Ishikawa (cell line): ENCODE measurements around the gene THADA.

Experiments used
- CEBPB ChIP-seq: IDR thresholded peaks from 2 replicates; pipeline ENCODE4 v1.6.1; 2012
- CREB1 ChIP-seq: IDR thresholded peaks from 2 replicates; pipeline ENCODE4 v1.6.1; 2012; ENCODE audit warnings: low read depth
- EGR1 ChIP-seq: IDR thresholded peaks from 2 replicates; pipeline ENCODE4 v1.6.1; 2012
- EP300 ChIP-seq: IDR thresholded peaks from 2 replicates; pipeline ENCODE4 v1.6.1; 2012; ENCODE audit warnings: borderline replicate concordance
- FOXM1 ChIP-seq: IDR thresholded peaks from 2 replicates; pipeline ENCODE4 v1.6.1; 2012; ENCODE audit warnings: low read depth, borderline replicate concordance
- MAX ChIP-seq: IDR thresholded peaks from 2 replicates; pipeline ENCODE4 v1.6.1; 2012
- NFIC ChIP-seq: IDR thresholded peaks from 2 replicates; pipeline ENCODE4 v1.6.1; 2012
- RAD21 ChIP-seq: IDR thresholded peaks from 2 replicates; pipeline ENCODE4 v1.6.1; 2012; ENCODE audit warnings: low read depth
- REST ChIP-seq: IDR thresholded peaks from 2 replicates; pipeline ENCODE4 v1.6.1; 2012; ENCODE audit warnings: low read depth, mild to moderate bottlenecking
- TAF1 ChIP-seq: IDR thresholded peaks from 2 replicates; pipeline ENCODE4 v1.6.1; 2012; ENCODE audit warnings: low read depth, mild to moderate bottlenecking
- TCF12 ChIP-seq: IDR thresholded peaks from 2 replicates; pipeline ENCODE4 v1.6.1; 2012; ENCODE audit warnings: low read depth
- TEAD4 ChIP-seq: IDR thresholded peaks from 2 replicates; pipeline ENCODE4 v1.6.1; 2012
- YY1 ChIP-seq: IDR thresholded peaks from 2 replicates; pipeline ENCODE4 v1.6.1; 2012; ENCODE audit warnings: low read depth
- ZBTB7A ChIP-seq: IDR thresholded peaks from 2 replicates; pipeline ENCODE4 v1.6.1; 2012; ENCODE audit warnings: low read depth
- TF ChIP-seq, protein P1 (sequence below): IDR thresholded peaks from 2 replicates; pipeline ENCODE4 v1.6.1; 2012

THADA gene

GRCh38 chr2:43311276-43311675, 284.6 kb downstream of the THADA start:
- TF ChIP-seq EP300 (no peak), RAD21 (no peak), CREB1 (no peak), CEBPB (0 out of 2 replicates have a peak, but pooled peaks have one; percentile 36), TEAD4 (0 out of 2 replicates have a peak, but pooled peaks have one; percentile 9), YY1 (no peak), NFIC (peak; percentile 57)

GRCh38 chr2:43309935-43310334, 285.9 kb downstream of the THADA start:
- TF ChIP-seq TAF1: no peak
- no peak for TF ChIP-seq REST
- no peak for TF ChIP-seq CREB1
- no peak for TF ChIP-seq MAX
- TF ChIP-seq EP300: no peak
- TF ChIP-seq NFIC: no peak
- no peak for TF ChIP-seq YY1
- TF ChIP-seq EGR1: no peak
- TF ChIP-seq ZBTB7A: no peak
- no peak for TF ChIP-seq TCF12
- TF ChIP-seq, protein P1, sequence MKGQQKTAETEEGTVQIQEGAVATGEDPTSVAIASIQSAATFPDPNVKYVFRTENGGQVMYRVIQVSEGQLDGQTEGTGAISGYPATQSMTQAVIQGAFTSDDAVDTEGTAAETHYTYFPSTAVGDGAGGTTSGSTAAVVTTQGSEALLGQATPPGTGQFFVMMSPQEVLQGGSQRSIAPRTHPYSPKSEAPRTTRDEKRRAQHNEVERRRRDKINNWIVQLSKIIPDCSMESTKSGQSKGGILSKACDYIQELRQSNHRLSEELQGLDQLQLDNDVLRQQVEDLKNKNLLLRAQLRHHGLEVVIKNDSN: no peak
- no peak for TF ChIP-seq FOXM1

GRCh38 chr2:43307973-43308372, 287.9 kb downstream of the THADA start:
- TF ChIP-seq TCF12: no peak
- TF ChIP-seq MAX: no peak
- no peak for TF ChIP-seq CEBPB
- TF ChIP-seq EGR1: no peak
- TF ChIP-seq CREB1: no peak

GRCh38 chr2:43307046-43307445, 288.8 kb downstream of the THADA start:
- TF ChIP-seq EGR1 (no peak), NFIC (no peak), MAX (no peak), REST (no peak), EP300 (no peak), YY1 (no peak), RAD21 (no peak), TCF12 (no peak), ZBTB7A (no peak), CEBPB (no peak), TEAD4 (no peak), TAF1 (no peak), FOXM1 (no peak), CREB1 (no peak)
- TF ChIP-seq, protein P1: no peak

- no peak for TF ChIP-seq EGR1
- no peak for TF ChIP-seq TEAD4
- no peak for TF ChIP-seq ZBTB7A
- no peak for TF ChIP-seq CEBPB
- no peak for TF ChIP-seq YY1
- TF ChIP-seq EP300: no peak
Measured at GRCh38 chr2:43306197-43306596, 289.6 kb downstream of the THADA start.

GRCh38 chr2:43305517-43305916, 290.3 kb downstream of the THADA start:
- TF ChIP-seq, protein P1: no peak
- TF ChIP-seq CREB1: no peak
- no peak for TF ChIP-seq MAX
- TF ChIP-seq RAD21: no peak
- no peak for TF ChIP-seq YY1
- TF ChIP-seq TEAD4: no peak
- TF ChIP-seq TCF12: no peak
- no peak for TF ChIP-seq ZBTB7A
- TF ChIP-seq EP300: no peak
- no peak for TF ChIP-seq FOXM1
- TF ChIP-seq REST: no peak
- TF ChIP-seq NFIC: no peak
- TF ChIP-seq EGR1: no peak
- no peak for TF ChIP-seq TAF1
- no peak for TF ChIP-seq CEBPB
